ENCODE measurements around the gene RENBP. TPM values are rescaled to one million over a fixed set of nuclear protein-coding genes. Genes with fewer than 3 reads are reported as not detected.

Gene RENBP
- total and polyA plus RNA-seq, 11 donors: 5.1 to 35.5 (median 9.9) TPM

- Histone ChIP-seq H3K27me3 (no peaks in the 10 kb centered on the region), H3K9me3 (no peaks in the 10 kb centered on the region), H3K36me3 (peaks cover 0 to 100% (median 85%) of the 10 kb centered on the region in 9 donors), H3K27ac (peak overlapping the region in 1 of 12 donors; percentile 86), H3K4me1 (peaks cover 0 to 14% (median 3%) of the 10 kb centered on the region in 12 donors), H3K4me3 (no peak overlapping the region)
- DNase-seq (peak in 1 of 5 donors; percentile 27), ATAC-seq (no peak)
- WGBS, 4 donors: 93 to 98% (median 95%) methylated on average over 21 to 44 of the region's 44 CpGs
- intact Hi-C loops (cut with DNase I): loop anchor here in 7 of 10 donors (2.0 to 10.0 kb wide), 3 partner anchors 192 to 420 kb away; partner anchors contain the start of gene PLXNB3 (in 5 of the 7)
- TF ChIP-seq CTCF (IDR thresholded peaks at IDR 0.05): no peak
- no peak for TF ChIP-seq POLR2A (IDR thresholded peaks at IDR 0.05)
These were observed 10.2 kb upstream of the RENBP start for GRCh38 chrX:153954558-153955227.

GRCh38 chrX:153953892-153954557, 9.6 kb upstream of the RENBP start:
- WGBS, 4 donors: 84 to 85% (median 85%) methylated on average over 17 to 33 of the region's 33 CpGs
- no peak for TF ChIP-seq POLR2A (IDR thresholded peaks at IDR 0.05)
- TF ChIP-seq CTCF (IDR thresholded peaks at IDR 0.05): no peak
- intact Hi-C loops (cut with DNase I): loop anchor here (1.0 to 10.0 kb wide), 6 partner anchors 189 to 995 kb away; partner anchors contain the start of gene PLXNB3 (in 9 of the 10)
- Histone ChIP-seq H3K4me1 (peaks cover 0 to 19% (median 5%) of the 10 kb centered on the region in 12 donors), H3K36me3 (peaks cover 0 to 100% (median 79%) of the 10 kb centered on the region in 9 donors), H3K4me3 (no peak overlapping the region), H3K27me3 (no peaks in the 10 kb centered on the region), H3K9me3 (no peaks in the 10 kb centered on the region), H3K27ac (peak overlapping the region in 3 of 12 donors; percentile 52 to 86 (median 72))
- ATAC-seq (no peak), DNase-seq (peak in 1 of 5 donors; percentile 46)

GRCh38 chrX:153953342-153953830, 8.9 kb upstream of the RENBP start:
- H3K4me1 ChIP-seq: peaks cover 0 to 26% (median 5%) of the 10 kb centered on the region in 12 donors
- peak; percentile 60 to 77 (median 65) for DNase-seq
- intact Hi-C loops (cut with DNase I): loop anchor here in 9 of 10 donors (1.0 to 10.0 kb wide), 5 partner anchors 189 to 995 kb away; partner anchors contain the start of gene PLXNB3 (in 9 of the 9)
- no peaks in the 10 kb centered on the region for H3K27me3 ChIP-seq
- H3K9me3 ChIP-seq: no peaks in the 10 kb centered on the region
- 18 to 40% (median 29%) methylated on average over 2 to 33 of the region's 33 CpGs for WGBS, 4 donors
- peaks cover 0 to 96% (median 72%) of the 10 kb centered on the region in 9 donors for H3K36me3 ChIP-seq
- TF ChIP-seq POLR2A (IDR thresholded peaks at IDR 0.05) (no peak), CTCF (IDR thresholded peaks at IDR 0.05) (peak; percentile 78 to 99 (median 88))
- ATAC-seq: peak; percentile 34 to 76 (median 68)
- H3K27ac ChIP-seq: peak overlapping the region in 7 of 12 donors; percentile 32 to 86 (median 49)
- H3K4me3 ChIP-seq: no peak overlapping the region
